Rectal smooth muscle tissue (tissue), 1 donor: ENCODE measurements around the gene TRIM25.

ENCODE experiments used
- H3K27ac ChIP-seq: one replicate; pipeline ENCODE4 v1.7.0; 2013; ENCODE audit warnings: low read depth, low read length, inconsistent platforms
- H3K27me3 ChIP-seq: one replicate; pipeline ENCODE4 v1.7.0; 2013; ENCODE audit warnings: low read length; ENCODE audit not compliant: control insufficient read depth, insufficient read depth
- H3K36me3 ChIP-seq: one replicate; pipeline ENCODE4 v1.7.0; 2013; ENCODE audit warnings: low read length; ENCODE audit not compliant: control insufficient read depth, insufficient read depth
- H3K4me1 ChIP-seq: one replicate; pipeline ENCODE4 v1.7.0; 2013; ENCODE audit warnings: low read length; ENCODE audit not compliant: control insufficient read depth, insufficient read depth
- H3K4me3 ChIP-seq: one replicate; pipeline ENCODE4 v1.7.0; 2013; ENCODE audit warnings: low read length
- H3K9ac ChIP-seq: one replicate; pipeline ENCODE4 v1.7.0; 2013; ENCODE audit warnings: low read length

The TRIM25 gene

GRCh38 chr17:56917559-56918296 is 3.9 kb upstream of the TRIM25 start:
- Histone ChIP-seq H3K4me3 (no peak overlapping the region), H3K4me1 (peaks cover 5% of the 10 kb centered on the region), H3K27ac (no peak overlapping the region), H3K27me3 (no peaks in the 10 kb centered on the region), H3K36me3 (no peaks in the 10 kb centered on the region), H3K9ac (no peak overlapping the region)

GRCh38 chr17:56914581-56915273 is 878 bp upstream of the TRIM25 start:
- Histone ChIP-seq H3K4me3 (peak overlapping the region; percentile 97), H3K4me1 (peaks cover 5% of the 10 kb centered on the region), H3K27me3 (no peaks in the 10 kb centered on the region), H3K9ac (no peak overlapping the region), H3K36me3 (no peaks in the 10 kb centered on the region), H3K27ac (peak overlapping the region; percentile 81)

- Histone ChIP-seq H3K27me3 (no peaks in the 10 kb centered on the region), H3K9ac (peak overlapping the region; percentile 34), H3K36me3 (no peaks in the 10 kb centered on the region), H3K27ac (peak overlapping the region; percentile 65), H3K4me1 (peaks cover 5% of the 10 kb centered on the region), H3K4me3 (peak overlapping the region; percentile 97)
Measured at GRCh38 chr17:56913353-56913866, 439 bp downstream of the TRIM25 start.

GRCh38 chr17:56913000-56913311 is 893 bp downstream of the TRIM25 start:
- Histone ChIP-seq H3K4me3 (peak overlapping the region; percentile 97), H3K4me1 (peaks cover 5% of the 10 kb centered on the region), H3K27me3 (no peaks in the 10 kb centered on the region), H3K9ac (no peak overlapping the region), H3K27ac (peak overlapping the region; percentile 65), H3K36me3 (no peaks in the 10 kb centered on the region)

- H3K27me3 ChIP-seq, result no peaks in the 10 kb centered on the region
- peak overlapping the region; percentile 97 for H3K4me3 ChIP-seq
- H3K27ac ChIP-seq, result no peak overlapping the region
- H3K4me1 ChIP-seq, result peaks cover 5% of the 10 kb centered on the region
- H3K9ac ChIP-seq, result no peak overlapping the region
- no peaks in the 10 kb centered on the region for H3K36me3 ChIP-seq
Measured at GRCh38 chr17:56912105-56912999, 1.5 kb downstream of the TRIM25 start.

- H3K4me3 ChIP-seq, result peak overlapping the region; percentile 22
- H3K9ac ChIP-seq, result no peak overlapping the region
- peaks cover 8% of the 10 kb centered on the region for H3K36me3 ChIP-seq
- no peak overlapping the region for H3K27ac ChIP-seq
- no peaks in the 10 kb centered on the region for H3K27me3 ChIP-seq
- peaks cover 5% of the 10 kb centered on the region for H3K4me1 ChIP-seq
Measured at GRCh38 chr17:56910509-56911235, 3.2 kb downstream of the TRIM25 start.

- no peak overlapping the region for H3K9ac ChIP-seq
- H3K4me1 ChIP-seq, result peaks cover 3% of the 10 kb centered on the region
- peak overlapping the region; percentile 22 for H3K4me3 ChIP-seq
- H3K27ac ChIP-seq, result no peak overlapping the region
- peaks cover 8% of the 10 kb centered on the region for H3K36me3 ChIP-seq
- H3K27me3 ChIP-seq, result no peaks in the 10 kb centered on the region
Measured at GRCh38 chr17:56909742-56910508, 3.9 kb downstream of the TRIM25 start.

GRCh38 chr17:56908001-56908542 is 5.8 kb downstream of the TRIM25 start:
- Histone ChIP-seq H3K9ac (no peak overlapping the region), H3K27me3 (no peaks in the 10 kb centered on the region), H3K27ac (no peak overlapping the region), H3K36me3 (peaks cover 21% of the 10 kb centered on the region), H3K4me3 (no peak overlapping the region), H3K4me1 (no peaks in the 10 kb centered on the region)

- Histone ChIP-seq H3K27me3 (no peaks in the 10 kb centered on the region), H3K9ac (no peak overlapping the region), H3K4me3 (no peak overlapping the region), H3K4me1 (no peaks in the 10 kb centered on the region), H3K36me3 (peaks cover 52% of the 10 kb centered on the region), H3K27ac (no peak overlapping the region)
Measured at GRCh38 chr17:56903560-56903959, 10.3 kb downstream of the TRIM25 start.

- no peak overlapping the region for H3K9ac ChIP-seq
- no peak overlapping the region for H3K27ac ChIP-seq
- no peaks in the 10 kb centered on the region for H3K4me1 ChIP-seq
- no peak overlapping the region for H3K4me3 ChIP-seq
- H3K27me3 ChIP-seq, result no peaks in the 10 kb centered on the region
- H3K36me3 ChIP-seq, result peaks cover 58% of the 10 kb centered on the region
Measured at GRCh38 chr17:56902348-56902747, 11.5 kb downstream of the TRIM25 start.

- Histone ChIP-seq H3K27ac (no peak overlapping the region), H3K36me3 (peaks cover 55% of the 10 kb centered on the region), H3K4me1 (no peaks in the 10 kb centered on the region), H3K4me3 (no peak overlapping the region), H3K27me3 (no peaks in the 10 kb centered on the region), H3K9ac (no peak overlapping the region)
Measured at GRCh38 chr17:56899403-56899802, 14.4 kb downstream of the TRIM25 start.
